Amniotic epithelial cell (primary cell): ENCODE results near the gene RUVBL1.

Experiments used
- DNase-seq: peaks from one replicate; pipeline ENCODE4 v3.0.0-alpha.2; 2010; ENCODE audit warnings: low read depth

RUVBL1 gene

DNA sequence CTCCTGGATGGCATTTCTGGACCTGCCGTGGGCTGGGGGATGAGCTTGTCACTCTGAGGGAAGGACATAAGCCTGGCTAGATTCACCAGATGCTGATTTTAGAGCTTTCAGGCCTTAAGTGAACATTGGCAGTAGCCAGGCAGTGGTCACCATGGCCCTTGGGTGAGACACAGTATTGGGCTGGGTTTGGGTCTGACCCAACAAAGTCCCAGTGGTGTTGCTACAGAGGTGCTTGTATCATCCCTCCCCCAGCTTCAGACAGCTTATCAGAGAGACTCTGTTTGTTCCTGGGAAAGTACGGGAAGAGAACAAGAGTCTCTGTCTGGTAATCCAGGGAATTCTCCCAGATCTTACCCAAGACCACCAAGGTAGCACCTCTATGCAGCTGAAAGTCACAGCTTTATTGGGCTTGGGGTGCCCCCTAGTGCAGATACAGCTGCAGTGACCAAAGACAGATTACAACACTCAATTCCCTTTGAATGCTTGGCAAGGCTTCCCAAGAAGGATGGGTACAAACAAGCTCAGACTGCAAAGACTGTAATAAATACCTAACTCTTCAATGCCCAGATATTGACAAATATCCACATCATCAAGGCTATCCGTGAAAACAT is 9.8 kb upstream of the RUVBL1 start:
- DNase-seq: peak; percentile 86

DNA sequence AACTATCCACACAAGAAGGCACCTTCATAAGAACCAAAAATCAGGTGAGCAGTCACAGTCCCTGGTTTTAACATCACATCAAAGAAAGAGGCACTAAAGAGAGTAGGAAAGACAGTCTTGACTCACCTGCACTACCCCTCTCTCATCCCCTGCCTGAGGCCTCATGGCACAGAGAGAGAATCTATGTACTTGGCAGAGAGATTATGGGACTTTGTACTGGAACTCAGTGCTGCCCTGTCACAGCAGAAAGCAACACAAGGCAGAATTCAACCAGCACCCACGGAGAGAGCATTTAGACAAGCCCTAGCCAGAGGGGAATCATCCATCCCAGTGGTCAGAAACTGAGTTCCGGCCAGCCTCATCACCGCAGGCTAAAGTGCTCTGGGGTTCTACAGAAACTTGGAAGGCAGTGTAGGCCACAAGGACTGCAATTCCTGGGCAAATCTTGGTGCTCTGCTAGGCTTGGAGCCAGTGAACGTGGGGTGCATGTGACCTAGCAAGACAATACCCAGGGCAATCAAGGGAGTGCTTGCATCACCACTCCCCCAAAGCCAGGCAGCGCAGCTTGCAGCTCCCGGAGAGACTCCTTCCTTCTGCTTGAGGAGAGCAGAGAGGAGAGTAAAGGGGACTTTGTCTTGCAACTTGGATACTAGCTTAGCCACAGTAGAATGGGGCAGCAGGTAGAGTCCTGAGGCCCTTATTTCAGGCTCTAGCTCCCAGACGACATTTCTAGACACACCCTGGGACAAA is 8.5 kb upstream of the RUVBL1 start:
- DNase-seq: no peak

DNA sequence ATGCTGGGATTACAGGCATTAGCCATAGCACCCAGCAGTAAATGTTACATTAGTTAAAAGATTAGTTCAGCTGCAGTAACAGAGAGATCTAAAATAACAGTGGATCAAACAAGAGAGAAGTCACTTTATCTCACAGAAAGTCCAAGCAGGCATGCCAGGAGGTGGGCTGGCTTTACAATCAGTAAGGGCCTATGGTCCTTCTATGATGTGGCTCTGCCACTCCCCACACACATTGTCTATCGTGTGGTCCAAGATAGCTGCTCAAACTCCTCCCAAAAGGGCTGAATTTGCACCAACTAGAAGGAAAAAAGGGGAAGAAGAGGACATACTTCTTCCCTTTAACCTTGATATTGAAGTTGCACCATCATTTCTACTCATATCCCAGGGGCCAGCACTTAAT is 4.6 kb upstream of the RUVBL1 start:
- DNase-seq: no peak

GRCh38 chr3:128127236-128127635 is 3.6 kb upstream of the RUVBL1 start:
- no peak for DNase-seq

DNA sequence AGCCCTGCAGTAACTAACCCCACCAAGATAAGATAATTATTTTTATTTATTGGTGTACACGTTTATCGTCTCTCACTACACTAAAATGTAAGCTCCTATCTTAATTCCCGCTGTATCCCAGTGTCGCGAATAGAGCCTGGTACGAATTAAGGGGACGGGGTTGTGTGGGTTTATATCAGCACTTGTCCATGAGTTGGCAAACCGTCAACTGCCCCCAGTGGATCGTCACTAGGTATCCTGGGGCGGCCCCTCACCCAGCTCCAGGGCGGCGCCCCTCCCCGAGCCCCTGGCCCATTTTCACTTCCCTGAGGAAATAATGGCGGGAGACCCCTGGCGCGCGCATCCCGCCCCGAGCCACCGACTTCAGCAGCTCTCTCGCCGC is 465 bp downstream of the RUVBL1 start:
- DNase-seq: no peak

DNA sequence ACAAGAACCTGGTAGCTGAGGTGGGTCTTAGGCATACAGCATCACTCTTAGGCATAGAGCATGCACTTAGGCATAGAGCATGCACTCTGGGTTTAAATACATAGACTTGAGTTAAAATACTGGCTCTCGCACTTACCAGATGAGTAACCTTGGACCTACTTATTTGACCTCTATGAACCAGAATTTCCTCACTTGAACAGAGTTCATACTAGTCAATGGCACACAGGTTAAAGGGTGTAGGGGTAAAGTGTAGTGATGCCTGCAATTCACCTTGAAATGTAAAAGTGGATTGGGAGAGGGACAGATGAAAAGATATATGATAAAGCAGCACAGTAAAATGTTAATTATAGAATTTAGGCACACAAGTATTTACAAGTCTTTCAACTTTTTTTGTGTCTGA is 1.6 kb downstream of the RUVBL1 start:
- DNase-seq: no peak

DNA sequence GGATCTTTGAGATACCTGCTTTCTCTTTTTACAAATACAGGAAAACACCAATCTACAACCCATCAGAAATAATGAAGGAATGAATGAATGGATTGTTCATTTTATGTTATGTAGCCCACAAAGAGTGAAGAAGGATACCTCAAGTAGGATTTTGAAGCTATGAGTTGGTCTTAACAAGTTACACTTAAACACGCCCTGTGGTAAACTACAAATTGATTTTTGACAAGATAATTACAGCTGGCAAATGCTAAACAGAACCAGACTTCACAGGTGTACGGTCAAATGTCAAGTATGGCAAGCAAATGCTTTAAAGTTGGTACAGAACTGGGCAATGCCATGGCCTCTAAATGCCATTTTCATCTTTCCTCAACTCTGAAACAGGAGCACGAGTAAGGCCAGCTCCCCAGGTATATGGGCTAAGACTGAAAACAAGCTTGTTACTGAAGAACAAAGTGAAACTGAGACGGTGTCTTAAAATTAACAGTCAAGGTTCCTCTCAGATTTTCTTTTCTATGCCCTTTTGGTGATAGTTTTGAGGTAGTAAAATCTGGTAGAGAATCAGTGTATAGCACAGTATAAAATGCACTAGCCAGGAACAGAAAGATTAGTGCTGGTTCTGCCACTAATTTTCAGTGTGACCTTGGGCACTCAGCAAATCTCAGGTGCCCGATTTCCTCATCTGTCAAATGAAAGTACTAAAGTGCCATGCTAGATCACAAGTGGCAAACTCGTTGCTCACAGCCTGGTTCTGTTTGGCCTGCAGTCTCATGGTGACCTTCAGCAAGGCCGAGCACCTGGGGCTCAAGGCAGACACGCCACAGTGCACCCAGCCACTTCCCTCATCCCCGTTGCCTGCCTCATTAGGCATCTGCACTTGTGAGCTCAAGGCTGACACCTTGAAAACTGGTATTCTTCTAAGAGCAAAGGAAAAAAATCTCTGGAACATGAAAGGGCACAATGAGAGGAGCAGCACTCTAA is 9.5 kb downstream of the RUVBL1 start:
- no peak for DNase-seq

DNA sequence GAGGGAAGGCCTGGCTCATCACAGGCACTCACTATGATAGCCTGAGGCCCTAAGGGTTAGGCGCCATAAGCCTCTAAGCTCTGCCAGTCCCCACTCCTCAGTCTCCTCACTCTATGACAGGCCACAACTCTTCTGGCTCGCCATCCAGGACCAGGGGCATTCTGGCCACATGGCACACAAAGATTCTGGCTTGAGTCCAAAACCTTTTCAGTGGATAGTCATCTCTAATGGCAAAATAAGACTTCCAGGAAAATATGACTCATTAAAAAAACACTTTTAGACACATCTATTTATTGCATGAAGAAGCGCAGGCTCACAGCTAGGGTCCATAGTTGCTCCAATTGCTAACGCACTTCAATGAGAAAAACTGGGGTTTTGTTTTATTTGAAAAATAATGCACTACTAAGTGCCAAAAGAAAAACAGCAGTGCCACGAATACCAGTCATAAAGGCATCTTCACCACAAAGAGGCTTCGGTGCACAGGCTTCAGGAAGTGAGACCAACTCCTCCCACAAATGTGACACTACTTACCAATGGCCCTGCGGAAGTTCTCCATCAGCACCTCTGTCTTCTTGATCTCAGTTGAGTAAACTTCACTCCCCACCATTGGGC is 11.1 kb downstream of the RUVBL1 start:
- peak; percentile 87 for DNase-seq

- no peak for DNase-seq
These were observed 12.5 kb downstream of the RUVBL1 start for GRCh38 chr3:128111147-128111546.

- DNase-seq: no peak
These were observed 15.8 kb downstream of the RUVBL1 start for GRCh38 chr3:128107834-128108233.

- DNase-seq: no peak
These were observed 20.4 kb downstream of the RUVBL1 start for GRCh38 chr3:128103136-128103676.

DNA sequence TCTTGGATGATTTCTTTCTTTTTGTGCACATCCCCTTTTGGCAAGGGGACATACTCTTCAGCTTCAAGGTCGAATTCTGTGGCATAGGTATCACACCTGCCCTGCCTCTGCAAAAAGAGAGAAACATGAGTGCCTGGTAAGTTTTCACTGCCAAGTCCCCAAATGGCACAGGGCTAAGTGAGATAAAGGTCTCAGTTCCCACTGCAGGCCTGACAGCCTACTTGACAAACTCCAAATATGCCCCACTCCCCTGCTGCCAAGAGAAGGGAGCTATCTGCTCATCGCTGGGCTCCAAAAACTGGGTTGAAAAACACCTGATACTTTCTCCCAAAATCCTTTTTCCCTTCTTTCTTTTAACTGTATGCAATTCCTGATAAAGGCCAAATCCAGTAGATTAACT is 23.0 kb downstream of the RUVBL1 start:
- no peak for DNase-seq

DNA sequence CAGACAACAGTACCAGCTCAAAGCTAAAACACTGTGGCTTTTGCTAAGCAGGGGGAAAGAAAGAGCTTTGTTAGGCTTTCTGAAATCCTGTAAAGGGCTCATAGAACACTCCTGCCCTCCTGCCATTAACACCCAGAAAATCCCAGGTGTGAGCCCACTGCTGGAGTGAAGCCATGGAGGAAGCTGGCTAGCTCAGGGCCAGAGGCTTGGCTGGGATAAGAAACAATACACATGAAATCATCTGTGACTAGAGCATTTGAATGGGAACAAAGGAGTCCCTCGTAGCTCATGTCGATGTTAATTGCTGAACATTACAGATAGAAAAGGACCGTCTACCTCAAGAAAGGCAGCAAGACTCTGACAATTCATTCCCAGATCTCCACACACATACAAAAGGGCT is 23.5 kb downstream of the RUVBL1 start:
- no peak for DNase-seq

GRCh38 chr3:128098234-128098633 is 25.4 kb downstream of the RUVBL1 start:
- no peak for DNase-seq

- DNase-seq: peak; percentile 90
These were observed 28.3 kb downstream of the RUVBL1 start for GRCh38 chr3:128095222-128095703.

GRCh38 chr3:128094295-128095151 is 29.1 kb downstream of the RUVBL1 start:
- DNase-seq: no peak

GRCh38 chr3:128091586-128091985 is 32.0 kb downstream of the RUVBL1 start:
- DNase-seq: no peak

DNA sequence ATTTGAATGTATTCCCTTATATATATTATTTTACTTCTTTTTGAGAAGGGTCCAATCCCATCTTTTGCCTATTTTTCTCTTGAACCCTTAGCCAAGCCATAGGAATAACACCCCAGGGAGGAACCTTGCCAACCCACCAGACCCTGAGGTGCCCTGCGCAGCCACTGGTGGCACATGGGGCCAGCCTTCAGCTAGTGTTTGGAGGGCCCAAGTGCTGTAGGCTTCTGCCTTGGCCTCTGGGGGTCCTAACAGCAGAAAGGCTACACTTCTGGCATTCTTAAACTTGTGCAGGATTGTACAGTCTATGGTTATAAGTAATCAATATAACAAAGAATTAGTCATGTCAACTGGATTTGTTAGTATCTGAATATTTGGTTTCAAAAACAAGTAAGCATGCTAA is 34.5 kb downstream of the RUVBL1 start:
- DNase-seq: no peak

DNA sequence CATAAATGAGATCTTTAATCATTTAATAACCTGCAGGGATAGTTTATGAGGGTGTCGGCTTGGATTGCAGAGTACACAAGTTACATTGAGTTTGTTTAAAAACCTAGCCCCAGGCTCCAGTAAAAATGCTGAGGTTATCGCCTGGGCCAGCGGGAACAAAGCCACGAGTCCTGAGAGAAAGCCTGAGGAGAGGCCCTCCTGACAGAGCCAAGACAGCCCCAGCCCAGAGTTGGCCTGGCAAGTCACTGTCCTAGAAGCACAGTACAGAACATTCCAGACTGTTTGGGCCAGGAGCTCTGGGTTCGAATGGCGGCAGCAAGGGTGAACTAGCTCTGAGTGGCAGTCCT is 39.0 kb downstream of the RUVBL1 start:
- no peak for DNase-seq

DNA sequence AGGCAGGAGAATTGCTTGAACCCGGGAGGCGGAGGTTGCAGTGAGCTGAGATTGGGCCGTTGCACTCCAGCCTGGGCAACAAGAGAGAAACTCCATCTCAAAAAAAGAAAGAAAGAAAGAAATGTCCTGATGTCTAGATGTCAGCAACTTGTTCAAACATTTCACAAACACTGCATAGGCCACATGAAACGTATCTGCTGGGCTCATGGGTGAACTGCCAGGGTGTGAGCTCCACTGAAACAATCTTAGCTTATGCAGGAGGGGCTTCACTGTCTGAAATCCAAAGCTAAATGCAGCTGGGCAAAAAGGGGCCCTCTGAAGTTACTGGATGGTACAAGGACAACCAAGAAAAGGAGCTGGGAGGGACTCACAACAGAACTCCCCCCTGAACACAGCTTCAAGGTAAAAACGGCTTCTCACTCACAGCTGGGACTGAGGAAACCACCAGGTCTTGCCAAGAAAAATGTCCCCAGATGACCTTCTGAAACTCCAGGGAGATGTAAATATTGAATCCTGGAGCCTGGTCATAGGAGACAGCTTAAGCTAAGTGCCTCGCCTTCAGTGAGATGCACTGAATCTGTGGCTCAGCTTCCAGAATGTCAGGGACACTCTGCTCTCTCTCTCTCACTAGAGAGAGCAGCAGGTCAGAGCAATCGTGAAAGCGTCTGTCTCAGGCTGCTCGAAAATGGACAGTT is 39.5 kb downstream of the RUVBL1 start:
- no peak for DNase-seq
